Transverse colon (tissue), 4 donors: ENCODE measurements around the gene UBASH3B. TPM values are rescaled to one million over a fixed set of nuclear protein-coding genes. Genes with fewer than 3 reads are reported as not detected.

ENCODE experiments used
- DNase-seq: peaks from one replicate; pipeline ENCODE4 v3.0.0-alpha.2; 2019
- H3K27ac ChIP-seq, 4 donors: fragments of 200-600 bp; sonication (generic); 2 replicates each; pipeline ENCODE4 v1.5.1; 2016 to 2018; ENCODE audit warnings: inconsistent platforms in 4 of 4
- H3K27me3 ChIP-seq: fragments of 200-600 bp; sonication (generic); 2 replicates; pipeline ENCODE4 v1.5.1; 2017; ENCODE audit warnings: inconsistent platforms
- H3K36me3 ChIP-seq, 4 donors: fragments of 200-600 bp; sonication (generic); 2 replicates each; pipeline ENCODE4 v1.5.1; 2017 to 2019; ENCODE audit warnings: inconsistent platforms in 4 of 4
- H3K4me1 ChIP-seq, 4 donors: fragments of 200-600 bp; sonication (generic); 2 replicates each; pipeline ENCODE4 v1.5.1; 2017 to 2020; ENCODE audit warnings: inconsistent platforms in 4 of 4
- H3K4me3 ChIP-seq, 4 donors: fragments of 200-600 bp; sonication (generic); 1 replicate in 1 of 4; 2 replicates in 3 of 4; pipeline versions ENCODE4 v1.5.1 to v1.6.1; 2017 to 2019; ENCODE audit warnings: inconsistent platforms in 4 of 4
- H3K9me3 ChIP-seq, 2 donors: fragments of 200-600 bp; sonication (generic); 2 replicates each; pipeline ENCODE4 v1.5.1; 2017 to 2019; ENCODE audit warnings: inconsistent platforms in 2 of 2
- CTCF ChIP-seq, 5 experiments: fragments of 200-600 bp in 3 of 5; fragments of 450-650 bp in 2 of 5; sonication (generic) in 3 of 5; IDR thresholded peaks; 1 replicate in 2 of 5; 2 replicates in 3 of 5; pipeline ENCODE4 v1.5.1; 2016 to 2017; ENCODE audit warnings: antibody characterized with exemption in 5 of 5, inconsistent platforms in 3 of 5, mild to moderate bottlenecking in 2 of 5, moderate library complexity in 1 of 5
- EP300 ChIP-seq: sonication (generic); formaldehyde crosslinking; IDR thresholded peaks from one replicate; pipeline ENCODE4 v1.6.1; 2017; ENCODE audit warnings: antibody characterized with exemption, low read depth
- POLR2A ChIP-seq: fragments of 450-650 bp; IDR thresholded peaks from one replicate; pipeline ENCODE4 v1.6.1; 2016; ENCODE audit warnings: antibody characterized with exemption, mild to moderate bottlenecking, moderate library complexity
- POLR2AphosphoS5 ChIP-seq, 3 donors: sonication (generic); formaldehyde crosslinking; IDR thresholded peaks; one replicate each; pipeline ENCODE4 v1.6.1; 2016; ENCODE audit warnings: antibody characterized with exemption in 3 of 3
- WGBS, 2 donors: methylation state at CpG; one replicate each; pipeline ENCODE4 v1.1.5; 2018; ENCODE audit warnings: low coverage in 1 of 2; 5-methylcytosine and 5-hydroxymethylcytosine counted together
- in situ Hi-C, 4 donors: fragments of 200-750 bp; cut with MboI; loops; one replicate each; pipeline versions ENCODE4 v1.15.0 to v1.15.1; 2017; ENCODE audit warnings: low sequenced_read_pairs in 3 of 4, low pct_ligation_motif_present in 1 of 4, low pct_unique_long_range_greater_than_20kb in 1 of 4
- intact Hi-C: fragments of 100-400 bp; cut with DNase I; formaldehyde crosslinking; loops from one replicate; pipeline ENCODE4 v1.15.1; 2023; ENCODE audit warnings: low total_unique reads
- total RNA-seq, 4 donors: library from RNA; depleted of rRNA; stranded (reverse); fragments of >200 nt; gene quantifications; one replicate each; pipeline ENCODE4 v1.1.0, GENCODE V29; 2016

The UBASH3B gene
- total RNA-seq, 4 donors from 2014 or later: 2.0 to 101 (median 17.0) TPM

GRCh38 chr11:122763108-122763507 is 107.6 kb downstream of the UBASH3B start:
- intact Hi-C loops (no loop called here), in situ Hi-C loops (no loop called here)
- Histone ChIP-seq H3K4me1 (no peaks in the 10 kb centered on the region), H3K4me3 (no peak overlapping the region), H3K27ac (no peak overlapping the region), H3K27me3 (no peaks in the 10 kb centered on the region), H3K36me3 (no peaks in the 10 kb centered on the region), H3K9me3 (no peaks in the 10 kb centered on the region)
- WGBS, 2 donors: 90% methylated on average over 2 of the region's 2 CpGs; no CpG with 5 or more reads in 1 of the 2 donors
- DNase-seq: no peak
- TF ChIP-seq EP300 (no peak), POLR2AphosphoS5 (IDR thresholded peaks at IDR 0.05) (no peak), CTCF (IDR thresholded peaks at IDR 0.05) (no peak), POLR2A (no peak)

- no peak for DNase-seq
- TF ChIP-seq CTCF (IDR thresholded peaks at IDR 0.05): no peak
- TF ChIP-seq EP300: no peak
- no peak for TF ChIP-seq POLR2A
- no peak for TF ChIP-seq POLR2AphosphoS5 (IDR thresholded peaks at IDR 0.05)
- Histone ChIP-seq H3K4me1 (no peaks in the 10 kb centered on the region), H3K9me3 (no peaks in the 10 kb centered on the region), H3K36me3 (no peaks in the 10 kb centered on the region), H3K4me3 (no peak overlapping the region), H3K27me3 (no peaks in the 10 kb centered on the region), H3K27ac (no peak overlapping the region)
- WGBS, 2 donors: 78 to 82% methylated on average over 7 of the region's 7 CpGs
- in situ Hi-C loops (no loop called here), intact Hi-C loops (no loop called here)
Measured at GRCh38 chr11:122764371-122765090, 109.0 kb downstream of the UBASH3B start.

GRCh38 chr11:122765487-122766131 is 110.1 kb downstream of the UBASH3B start:
- WGBS, 2 donors: 77% methylated on average over 4 of the region's 4 CpGs; no CpG with 5 or more reads in 1 of the 2 donors
- TF ChIP-seq POLR2A (no peak), POLR2AphosphoS5 (IDR thresholded peaks at IDR 0.05) (no peak), CTCF (IDR thresholded peaks at IDR 0.05) (no peak), EP300 (no peak)
- no peak overlapping the region for H3K27ac ChIP-seq
- no peaks in the 10 kb centered on the region for H3K36me3 ChIP-seq
- no peaks in the 10 kb centered on the region for H3K9me3 ChIP-seq
- H3K4me1 ChIP-seq: no peaks in the 10 kb centered on the region
- intact Hi-C loops (no loop called here), in situ Hi-C loops (no loop called here)
- H3K4me3 ChIP-seq: no peak overlapping the region
- no peaks in the 10 kb centered on the region for H3K27me3 ChIP-seq
- no peak for DNase-seq

- in situ Hi-C loops (no loop called here), intact Hi-C loops (no loop called here)
- no peak for TF ChIP-seq POLR2A
- TF ChIP-seq POLR2AphosphoS5 (IDR thresholded peaks at IDR 0.05): no peak
- TF ChIP-seq CTCF (IDR thresholded peaks at IDR 0.05): no peak
- TF ChIP-seq EP300: no peak
Measured at GRCh38 chr11:122769126-122769780, 113.7 kb downstream of the UBASH3B start.

More at GRCh38 chr11:122769126-122769780, 113.7 kb downstream of the UBASH3B start:
- 71% methylated on average over 1 to 4 of the region's 4 CpGs for WGBS, 2 donors
- DNase-seq: no peak
- no peaks in the 10 kb centered on the region for H3K36me3 ChIP-seq
- no peak overlapping the region for H3K27ac ChIP-seq
- H3K27me3 ChIP-seq: no peaks in the 10 kb centered on the region
- H3K4me3 ChIP-seq: no peak overlapping the region
- no peaks in the 10 kb centered on the region for H3K9me3 ChIP-seq
- H3K4me1 ChIP-seq: no peaks in the 10 kb centered on the region
